Measurements from ENCODE around the gene CFAP298.

The CFAP298 gene

DNA sequence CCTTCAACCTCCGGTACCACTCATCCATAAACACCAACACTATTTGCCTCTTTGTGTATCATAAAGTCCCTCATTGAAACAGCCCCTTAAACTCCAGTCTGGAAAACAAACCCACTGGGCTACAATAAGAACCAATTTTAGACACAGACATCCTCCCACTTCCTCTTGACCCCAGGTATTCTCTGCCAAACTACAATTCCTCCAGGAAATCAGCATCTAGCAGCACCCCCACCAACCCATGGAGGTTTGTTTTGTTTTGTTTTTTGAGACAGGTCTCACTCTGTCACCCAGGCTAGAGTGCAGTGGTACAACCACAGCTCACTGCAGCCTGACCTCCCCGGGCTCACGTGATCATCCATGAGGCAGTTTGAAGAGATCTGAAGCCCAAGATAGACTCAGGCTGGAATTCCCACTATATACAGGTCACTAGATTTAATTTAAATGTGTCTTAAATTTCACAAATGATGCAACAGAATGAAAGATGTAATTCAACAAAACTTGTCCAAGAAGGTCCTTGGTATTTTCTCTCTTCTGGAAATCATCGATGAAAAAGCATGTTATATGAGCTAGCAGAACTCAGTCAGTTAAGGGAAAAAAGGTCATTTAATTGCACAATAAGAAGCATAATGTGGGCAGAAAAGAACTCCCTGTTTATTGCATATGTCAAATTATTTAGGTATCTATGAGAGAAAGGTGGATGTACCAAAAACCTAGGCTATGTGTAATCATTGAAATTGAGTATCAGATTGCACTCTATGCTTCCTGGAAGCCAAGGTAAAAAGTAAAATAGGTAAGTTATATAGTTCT, 57.1 kb downstream of the CFAP298 start (continued):
- TF ChIP-seq, protein P1, sequence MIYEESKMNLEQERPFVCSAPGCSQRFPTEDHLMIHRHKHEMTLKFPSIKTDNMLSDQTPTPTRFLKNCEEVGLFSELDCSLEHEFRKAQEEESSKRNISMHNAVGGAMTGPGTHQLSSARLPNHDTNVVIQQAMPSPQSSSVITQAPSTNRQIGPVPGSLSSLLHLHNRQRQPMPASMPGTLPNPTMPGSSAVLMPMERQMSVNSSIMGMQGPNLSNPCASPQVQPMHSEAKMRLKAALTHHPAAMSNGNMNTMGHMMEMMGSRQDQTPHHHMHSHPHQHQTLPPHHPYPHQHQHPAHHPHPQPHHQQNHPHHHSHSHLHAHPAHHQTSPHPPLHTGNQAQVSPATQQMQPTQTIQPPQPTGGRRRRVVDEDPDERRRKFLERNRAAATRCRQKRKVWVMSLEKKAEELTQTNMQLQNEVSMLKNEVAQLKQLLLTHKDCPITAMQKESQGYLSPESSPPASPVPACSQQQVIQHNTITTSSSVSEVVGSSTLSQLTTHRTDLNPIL (CRISPR knock-in tag; IDR thresholded peaks at IDR 0.05; ENCODE audit: low read depth) = no peak
- no peak for TF ChIP-seq GLIS3 (CRISPR knock-in tag; IDR thresholded peaks at IDR 0.05)
- TF ChIP-seq, protein P2, sequence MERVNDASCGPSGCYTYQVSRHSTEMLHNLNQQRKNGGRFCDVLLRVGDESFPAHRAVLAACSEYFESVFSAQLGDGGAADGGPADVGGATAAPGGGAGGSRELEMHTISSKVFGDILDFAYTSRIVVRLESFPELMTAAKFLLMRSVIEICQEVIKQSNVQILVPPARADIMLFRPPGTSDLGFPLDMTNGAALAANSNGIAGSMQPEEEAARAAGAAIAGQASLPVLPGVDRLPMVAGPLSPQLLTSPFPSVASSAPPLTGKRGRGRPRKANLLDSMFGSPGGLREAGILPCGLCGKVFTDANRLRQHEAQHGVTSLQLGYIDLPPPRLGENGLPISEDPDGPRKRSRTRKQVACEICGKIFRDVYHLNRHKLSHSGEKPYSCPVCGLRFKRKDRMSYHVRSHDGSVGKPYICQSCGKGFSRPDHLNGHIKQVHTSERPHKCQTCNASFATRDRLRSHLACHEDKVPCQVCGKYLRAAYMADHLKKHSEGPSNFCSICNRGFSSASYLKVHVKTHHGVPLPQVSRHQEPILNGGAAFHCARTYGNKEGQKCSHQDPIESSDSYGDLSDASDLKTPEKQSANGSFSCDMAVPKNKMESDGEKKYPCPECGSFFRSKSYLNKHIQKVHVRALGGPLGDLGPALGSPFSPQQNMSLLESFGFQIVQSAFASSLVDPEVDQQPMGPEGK (CRISPR knock-in tag; IDR thresholded peaks at IDR 0.05; ENCODE audit: borderline replicate concordance) = no peak

DNA sequence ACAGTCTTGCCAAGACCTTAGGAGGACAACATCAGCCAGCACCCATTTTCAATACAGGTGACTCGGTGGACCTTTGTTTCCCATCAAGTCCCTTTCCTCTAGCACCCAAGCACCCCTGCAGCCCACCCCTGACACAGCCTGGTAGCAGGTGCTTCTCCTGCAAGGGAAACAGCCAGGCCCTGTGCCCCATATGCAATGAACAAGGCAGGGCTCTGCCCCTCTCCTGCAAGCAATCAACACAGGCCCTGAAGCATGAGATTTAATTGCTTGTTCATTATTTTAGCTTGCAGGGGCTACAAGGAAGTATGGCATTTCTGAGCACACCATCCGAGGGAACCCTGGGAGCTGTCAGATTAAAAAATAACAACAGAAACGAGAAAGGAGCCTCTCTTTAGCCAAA, 62.3 kb downstream of the CFAP298 start:
- no peak for ATAC-seq
- TF ChIP-seq CSDC2 (CRISPR knock-in tag; IDR thresholded peaks at IDR 0.05) = no peak
- TF ChIP-seq ZFP30 (CRISPR knock-in tag; IDR thresholded peaks at IDR 0.05) = no peak
- TF ChIP-seq TOX (CRISPR knock-in tag; IDR thresholded peaks at IDR 0.05; ENCODE audit: borderline replicate concordance) = no peak
- TF ChIP-seq, protein P3, sequence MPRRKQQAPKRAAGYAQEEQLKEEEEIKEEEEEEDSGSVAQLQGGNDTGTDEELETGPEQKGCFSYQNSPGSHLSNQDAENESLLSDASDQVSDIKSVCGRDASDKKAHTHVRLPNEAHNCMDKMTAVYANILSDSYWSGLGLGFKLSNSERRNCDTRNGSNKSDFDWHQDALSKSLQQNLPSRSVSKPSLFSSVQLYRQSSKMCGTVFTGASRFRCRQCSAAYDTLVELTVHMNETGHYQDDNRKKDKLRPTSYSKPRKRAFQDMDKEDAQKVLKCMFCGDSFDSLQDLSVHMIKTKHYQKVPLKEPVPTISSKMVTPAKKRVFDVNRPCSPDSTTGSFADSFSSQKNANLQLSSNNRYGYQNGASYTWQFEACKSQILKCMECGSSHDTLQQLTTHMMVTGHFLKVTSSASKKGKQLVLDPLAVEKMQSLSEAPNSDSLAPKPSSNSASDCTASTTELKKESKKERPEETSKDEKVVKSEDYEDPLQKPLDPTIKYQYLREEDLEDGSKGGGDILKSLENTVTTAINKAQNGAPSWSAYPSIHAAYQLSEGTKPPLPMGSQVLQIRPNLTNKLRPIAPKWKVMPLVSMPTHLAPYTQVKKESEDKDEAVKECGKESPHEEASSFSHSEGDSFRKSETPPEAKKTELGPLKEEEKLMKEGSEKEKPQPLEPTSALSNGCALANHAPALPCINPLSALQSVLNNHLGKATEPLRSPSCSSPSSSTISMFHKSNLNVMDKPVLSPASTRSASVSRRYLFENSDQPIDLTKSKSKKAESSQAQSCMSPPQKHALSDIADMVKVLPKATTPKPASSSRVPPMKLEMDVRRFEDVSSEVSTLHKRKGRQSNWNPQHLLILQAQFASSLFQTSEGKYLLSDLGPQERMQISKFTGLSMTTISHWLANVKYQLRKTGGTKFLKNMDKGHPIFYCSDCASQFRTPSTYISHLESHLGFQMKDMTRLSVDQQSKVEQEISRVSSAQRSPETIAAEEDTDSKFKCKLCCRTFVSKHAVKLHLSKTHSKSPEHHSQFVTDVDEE (CRISPR knock-in tag; IDR thresholded peaks at IDR 0.05) = no peak
- TF ChIP-seq ZNF8 (CRISPR knock-in tag; IDR thresholded peaks at IDR 0.05) = no peak
- TF ChIP-seq, protein P2 (CRISPR knock-in tag; IDR thresholded peaks at IDR 0.05; ENCODE audit: borderline replicate concordance) = no peak
- no peak for TF ChIP-seq RARB (CRISPR knock-in tag; IDR thresholded peaks at IDR 0.05)

DNA sequence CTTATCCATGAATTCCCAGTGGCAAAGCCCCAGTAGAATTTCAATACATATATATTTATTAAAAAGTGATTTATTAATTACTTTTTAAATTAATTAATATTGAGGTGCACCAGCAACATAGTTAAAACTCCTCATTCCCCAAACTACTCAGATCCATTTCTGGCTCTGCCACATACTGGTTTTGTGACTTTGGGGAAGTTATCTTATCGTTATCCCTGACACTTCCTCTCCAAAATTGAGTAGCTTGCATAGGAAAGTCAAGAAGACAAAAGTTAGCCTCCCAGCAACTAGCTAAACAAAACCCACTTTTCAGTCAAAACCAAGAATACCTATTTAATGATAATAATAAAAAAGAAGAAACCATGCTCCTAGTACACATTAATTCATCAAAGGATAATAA, 62.7 kb downstream of the CFAP298 start:
- TF ChIP-seq ZNF8 (CRISPR knock-in tag; IDR thresholded peaks at IDR 0.05) (no peak), ZNF565 (CRISPR knock-in tag; conservative IDR thresholded peaks at IDR 0.05; ENCODE audit: low read depth) (no peak), ARNTL (CRISPR knock-in tag; IDR thresholded peaks at IDR 0.05; ENCODE audit: borderline replicate concordance, low read depth) (no peak), ZFP30 (CRISPR knock-in tag; IDR thresholded peaks at IDR 0.05) (no peak)

More for the DNA sequence above, 62.7 kb downstream of the CFAP298 start:
- no peak for ATAC-seq

Measured in SK-N-SH treated with all-trans-retinoic acid at 6 μM for 48 hours (cell line).